K562 (cell line): ENCODE measurements around the gene RNH1. TPM values are rescaled to one million over a fixed set of nuclear protein-coding genes. Genes with fewer than 3 reads are reported as not detected.

Source experiments
- ARID1B ChIP-seq: fragments of 450-650 bp; IDR thresholded peaks from 2 replicates; pipeline ENCODE4 v1.6.1; 2016; ENCODE audit warnings: antibody characterized with exemption, mild to moderate bottlenecking, inconsistent platforms
- BACH1 ChIP-seq: fragments of 200-800 bp; sonication (Bioruptor generic); IDR thresholded peaks from 2 replicates; pipeline ENCODE4 v1.6.1; 2016; ENCODE audit warnings: missing genetic modification characterization, missing compliant biosample characterization
- CHD2 ChIP-seq: IDR thresholded peaks from 2 replicates; pipeline ENCODE4 v1.6.1; 2011; ENCODE audit warnings: low read depth, low read length
- ELF2 ChIP-seq: fragments of 250-450 bp; sonication (Bioruptor Pico); IDR thresholded peaks from 2 replicates; pipeline ENCODE4 v1.5.0; 2021; ENCODE audit warnings: mild to moderate bottlenecking
- ETV1 ChIP-seq: fragments of 450-650 bp; conservative IDR thresholded peaks from 2 replicates; pipeline ENCODE4 v1.6.1; 2016; ENCODE audit warnings: missing genetic modification characterization, control low read depth, low read depth, missing compliant biosample characterization
- FIP1L1 ChIP-seq: fragments of 200-400 bp; formaldehyde crosslinking; IDR thresholded peaks from 2 replicates; pipeline ENCODE4 v1.6.1; 2018; ENCODE audit warnings: mild to moderate bottlenecking, low read depth, low read length; ENCODE audit not compliant: poor library complexity, severe bottlenecking
- FOXP1 ChIP-seq: sonication (generic); formaldehyde crosslinking; IDR thresholded peaks from 2 replicates; pipeline ENCODE4 v1.8.0; 2022; ENCODE audit warnings: mild to moderate bottlenecking, missing genetic modification reagents
- GATA2 ChIP-seq: sonication (generic); formaldehyde crosslinking; IDR thresholded peaks from 2 replicates; pipeline ENCODE4 v1.4.0; 2020; ENCODE audit warnings: mild to moderate bottlenecking, missing genetic modification reagents
- HDAC1 ChIP-seq, 2 experiments: fragments of 450-650 bp; IDR thresholded peaks; 2 replicates each; pipeline ENCODE4 v1.6.1; 2016 to 2017; ENCODE audit warnings: inconsistent platforms in 1 of 2, mild to moderate bottlenecking in 1 of 2, moderate library complexity in 1 of 2
- HDAC3 ChIP-seq: fragments of 450-650 bp; IDR thresholded peaks from 2 replicates; pipeline ENCODE4 v1.6.1; 2018; ENCODE audit warnings: borderline replicate concordance, mild to moderate bottlenecking, moderate library complexity; ENCODE audit not compliant: partially characterized antibody
- MAFK ChIP-seq: IDR thresholded peaks from 2 replicates; pipeline ENCODE4 v1.6.1; 2011; ENCODE audit warnings: low read length, improper control_type of control experiment
- NRF1 ChIP-seq, 2 experiments: fragments of 450-650 bp; IDR thresholded peaks in 1 of 2; conservative IDR thresholded peaks in 1 of 2; 2 replicates each; pipeline ENCODE4 v1.6.1; 2014; ENCODE audit warnings: mild to moderate bottlenecking in 2 of 2
- POLR2A ChIP-seq: fragments of 450-650 bp; conservative IDR thresholded peaks from 2 replicates; pipeline ENCODE4 v1.6.1; 2016
- POLR2G ChIP-seq: fragments of 200-400 bp; formaldehyde crosslinking; IDR thresholded peaks from 2 replicates; pipeline ENCODE4 v1.6.1; 2017; ENCODE audit warnings: low read depth, mild to moderate bottlenecking, antibody characterized with exemption, low read length, moderate library complexity
- SMAD1 ChIP-seq: fragments of 150-350 bp; IDR thresholded peaks from 2 replicates; pipeline ENCODE4 v1.6.1; 2014; ENCODE audit warnings: low read length, low read depth; ENCODE audit not compliant: partially characterized antibody
- SPI1 ChIP-seq: IDR thresholded peaks from 2 replicates; pipeline ENCODE4 v1.6.1; 2011; ENCODE audit warnings: low read depth, low read length, control low read depth, borderline replicate concordance
- TBP ChIP-seq: optimal IDR thresholded peaks from 2 replicates; pipeline ENCODE3; 2011; ENCODE audit warnings: low read depth, low read length, improper control_type of control experiment
- TEAD2 ChIP-seq: fragments of 450-650 bp; IDR thresholded peaks from 2 replicates; pipeline ENCODE4 v1.6.1; 2016; ENCODE audit warnings: missing genetic modification characterization, control low read depth, missing compliant biosample characterization
- ZNF766 ChIP-seq: fragments of 200-800 bp; sonication (Bioruptor generic); conservative IDR thresholded peaks from 2 replicates; pipeline ENCODE4 v1.6.1; 2016; ENCODE audit warnings: missing genetic modification characterization, missing compliant biosample characterization
- polyA plus RNA-seq, 8 experiments: library from polyadenylated mRNA; depleted of rRNA in 4 of 8; stranded (reverse) in 5 of 8; unstranded in 3 of 8; fragments of >200 nt; fragmentation: Nextera tagmentation in 2 of 8; fragmentation: Illumina TruSeq in 1 of 8; extraction: Ambion mirVana in 2 of 8; extraction: Trizol in 1 of 8; gene quantifications; 2 replicates each; pipeline versions ENCODE4 v1.2.1 to v1.2.3, GENCODE V29; 2011 to 2014; ENCODE audit warnings: inconsistent platforms in 1 of 8, missing spikeins in 1 of 8
- total RNA-seq, 7 experiments: library from RNA; depleted of rRNA in 6 of 7; stranded (reverse); fragments of >200 nt in 6 of 7; fragmentation: Illumina TruSeq in 2 of 7; extraction: Trizol in 2 of 7; gene quantifications; 2 replicates each; pipeline versions ENCODE4 v1.2.1 to v1.2.3, GENCODE V29; 2011 to 2021; ENCODE audit warnings: low replicate concordance in 1 of 7
- TF ChIP-seq, protein P1 (sequence below): fragments of 450-650 bp; IDR thresholded peaks from 2 replicates; pipeline ENCODE4 v1.6.1; 2016; ENCODE audit warnings: antibody characterized with exemption
- TF ChIP-seq, protein P2 (sequence below): fragments of 250-450 bp; sonication (Bioruptor Pico); IDR thresholded peaks from 2 replicates; pipeline ENCODE4 v1.5.0; 2021; ENCODE audit warnings: mild to moderate bottlenecking, borderline replicate concordance

RNH1 gene
- total and polyA plus RNA-seq, 9 of the 15 experiments (the other 6 are each of a cell fraction or from before 2014, with no cell fraction given): 2.5 to 160 (median 44.3) TPM

DNA sequence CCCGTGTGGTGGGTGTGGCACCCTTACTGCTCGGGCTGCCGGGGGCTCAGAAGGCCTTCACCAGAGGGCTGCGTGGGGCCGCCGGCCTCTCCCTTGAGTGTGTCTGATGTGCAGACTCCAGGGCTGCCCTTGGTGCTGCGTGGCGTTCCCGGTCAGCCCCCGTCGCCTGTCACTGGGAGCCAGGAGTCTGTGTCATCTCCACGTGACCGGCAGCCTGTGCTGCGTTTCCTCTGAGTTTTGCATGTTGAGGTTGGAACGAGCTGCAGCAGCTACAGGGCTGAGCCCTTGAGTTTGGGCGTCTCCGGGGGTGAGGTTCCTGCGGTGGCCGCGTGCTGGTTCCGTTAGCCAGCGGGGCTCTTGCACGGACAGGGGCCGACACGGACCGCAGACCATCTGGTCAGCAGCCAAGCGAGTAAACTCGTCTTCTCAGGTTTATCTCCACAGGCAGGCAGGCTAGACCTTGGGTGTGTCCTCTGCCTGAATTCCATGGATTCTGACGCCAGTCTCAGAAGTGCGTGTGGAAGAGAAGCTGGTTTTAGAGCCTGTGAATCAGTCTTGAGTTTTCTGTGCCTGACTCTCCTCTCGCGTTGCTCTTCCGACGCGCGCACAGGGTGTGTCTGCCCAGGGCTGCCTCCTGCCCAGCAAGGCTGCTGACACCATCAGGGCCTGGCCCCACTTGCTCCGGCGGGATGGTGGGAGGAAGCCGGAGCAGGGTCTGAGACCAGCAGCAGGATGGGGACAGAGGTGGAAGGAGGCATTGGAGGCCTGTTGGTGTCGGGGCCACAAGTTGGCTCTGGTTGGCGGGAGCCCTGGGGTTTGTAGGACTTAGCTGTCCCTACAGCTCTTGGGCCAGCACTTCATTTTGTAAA lies 46.5 kb downstream of the RNH1 start (continued):
- TF ChIP-seq, protein P1, sequence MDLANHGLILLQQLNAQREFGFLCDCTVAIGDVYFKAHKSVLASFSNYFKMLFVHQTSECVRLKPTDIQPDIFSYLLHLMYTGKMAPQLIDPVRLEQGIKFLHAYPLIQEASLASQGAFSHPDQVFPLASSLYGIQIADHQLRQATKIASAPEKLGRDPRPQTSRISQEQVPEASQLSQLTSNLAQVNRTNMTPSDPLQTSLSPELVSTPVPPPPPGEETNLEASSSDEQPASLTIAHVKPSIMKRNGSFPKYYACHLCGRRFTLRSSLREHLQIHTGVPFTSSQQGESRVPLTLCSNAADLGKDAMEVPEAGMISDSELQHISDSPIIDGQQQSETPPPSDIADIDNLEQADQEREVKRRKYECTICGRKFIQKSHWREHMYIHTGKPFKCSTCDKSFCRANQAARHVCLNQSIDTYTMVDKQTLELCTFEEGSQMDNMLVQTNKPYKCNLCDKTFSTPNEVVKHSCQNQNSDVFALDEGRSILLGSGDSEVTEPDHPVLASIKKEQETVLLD: no peak; the same call in 1 of the 2 replicates
- TF ChIP-seq, protein P2, sequence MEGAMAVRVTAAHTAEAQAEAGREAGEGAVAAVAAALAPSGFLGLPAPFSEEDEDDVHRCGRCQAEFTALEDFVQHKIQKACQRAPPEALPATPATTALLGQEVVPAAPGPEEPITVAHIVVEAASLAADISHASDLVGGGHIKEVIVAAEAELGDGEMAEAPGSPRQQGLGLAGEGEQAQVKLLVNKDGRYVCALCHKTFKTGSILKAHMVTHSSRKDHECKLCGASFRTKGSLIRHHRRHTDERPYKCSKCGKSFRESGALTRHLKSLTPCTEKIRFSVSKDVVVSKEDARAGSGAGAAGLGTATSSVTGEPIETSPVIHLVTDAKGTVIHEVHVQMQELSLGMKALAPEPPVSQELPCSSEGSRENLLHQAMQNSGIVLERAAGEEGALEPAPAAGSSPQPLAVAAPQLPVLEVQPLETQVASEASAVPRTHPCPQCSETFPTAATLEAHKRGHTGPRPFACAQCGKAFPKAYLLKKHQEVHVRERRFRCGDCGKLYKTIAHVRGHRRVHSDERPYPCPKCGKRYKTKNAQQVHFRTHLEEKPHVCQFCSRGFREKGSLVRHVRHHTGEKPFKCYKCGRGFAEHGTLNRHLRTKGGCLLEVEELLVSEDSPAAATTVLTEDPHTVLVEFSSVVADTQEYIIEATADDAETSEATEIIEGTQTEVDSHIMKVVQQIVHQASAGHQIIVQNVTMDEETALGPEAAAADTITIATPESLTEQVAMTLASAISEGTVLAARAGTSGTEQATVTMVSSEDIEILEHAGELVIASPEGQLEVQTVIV (CRISPR knock-in tag): no peak
- peak; percentile 90 for TF ChIP-seq ARID1B
- peak; percentile 62 to 69 for TF ChIP-seq NRF1 (conservative IDR thresholded peaks at IDR 0.05 in 1 of 2, IDR thresholded peaks at IDR 0.05 in 1 of 2)
- TF ChIP-seq TEAD2 (tag): no peak
- no peak for TF ChIP-seq BACH1 (tag)
- TF ChIP-seq SMAD1: no peak
- 0 out of 2 replicates have a peak, but pooled peaks have one; percentile 40 for TF ChIP-seq FOXP1 (CRISPR knock-in tag)
- peak; percentile 69 for TF ChIP-seq ETV1
- TF ChIP-seq SPI1: no peak
- TF ChIP-seq POLR2G: peak; percentile 71
- no peak; the same call in 1 of the 2 replicates for TF ChIP-seq ZNF766 (CRISPR knock-in tag)
- TF ChIP-seq MAFK: no peak; the same call in 1 of the 2 replicates
- no peak for TF ChIP-seq FIP1L1
- no peak for TF ChIP-seq ELF2
- TF ChIP-seq POLR2A: no peak
- TF ChIP-seq HDAC3: no peak
- TF ChIP-seq CHD2: peak; percentile 80
- peak; percentile 78; the same call in 1 of the 2 replicates for TF ChIP-seq GATA2 (CRISPR knock-in tag)
- peak in 1 of 2 experiments; percentile 94; a peak in 2 of 4 replicates for TF ChIP-seq HDAC1 (IDR thresholded peaks at IDR 0.05)
- peak; percentile 27 for TF ChIP-seq TBP
